GM23248 (cell line): ENCODE data around the gene WIZ. TPM values are rescaled to one million over a fixed set of nuclear protein-coding genes. Genes with fewer than 3 reads are reported as not detected.

ENCODE experiments used
- DNase-seq: peaks from one replicate; pipeline ENCODE4 v3.0.0-alpha.2; 2015
- H2AFZ ChIP-seq: fragments of 200-600 bp; sonication (generic); 2 replicates; pipeline ENCODE4 v1.6.1; 2016; ENCODE audit warnings: antibody characterized with exemption
- H3F3A ChIP-seq: fragments of 200-600 bp; sonication (generic); 2 replicates; pipeline ENCODE4 v1.6.1; 2016; ENCODE audit warnings: mild to moderate bottlenecking, antibody characterized with exemption, mixed run types; ENCODE audit not compliant: insufficient read depth
- H3K27ac ChIP-seq: fragments of 200-600 bp; sonication (generic); 2 replicates; pipeline ENCODE4 v1.5.1; 2016; ENCODE audit warnings: mild to moderate bottlenecking
- H3K27me3 ChIP-seq: fragments of 200-600 bp; sonication (generic); replicated peaks from 2 replicates; pipeline ENCODE4 v1.6.1; 2016; ENCODE audit warnings: mild to moderate bottlenecking; ENCODE audit not compliant: insufficient read depth
- H3K36me3 ChIP-seq: fragments of 200-600 bp; sonication (generic); 2 replicates; pipeline ENCODE4 v1.6.1; 2016; ENCODE audit warnings: low read depth, mild to moderate bottlenecking
- H3K4me1 ChIP-seq: fragments of 200-600 bp; sonication (generic); 2 replicates; pipeline ENCODE4 v1.6.1; 2016; ENCODE audit warnings: mild to moderate bottlenecking; ENCODE audit not compliant: insufficient read depth
- H3K4me2 ChIP-seq: fragments of 200-600 bp; sonication (generic); one replicate; pipeline ENCODE4 v1.6.1; 2016; ENCODE audit warnings: mild to moderate bottlenecking; ENCODE audit not compliant: unreplicated experiment
- H3K4me3 ChIP-seq: fragments of 200-600 bp; sonication (generic); 2 replicates; pipeline ENCODE4 v1.5.1; 2016; ENCODE audit warnings: mild to moderate bottlenecking
- H3K79me2 ChIP-seq: fragments of 200-600 bp; sonication (generic); 2 replicates; pipeline ENCODE4 v1.6.1; 2016; ENCODE audit warnings: mild to moderate bottlenecking; ENCODE audit not compliant: insufficient read depth
- H3K9ac ChIP-seq: fragments of 200-600 bp; sonication (generic); 2 replicates; pipeline ENCODE4 v1.6.1; 2016; ENCODE audit warnings: mild to moderate bottlenecking
- H3K9me2 ChIP-seq: fragments of 200-600 bp; sonication (generic); 2 replicates; pipeline ENCODE4 v1.6.1; 2016; ENCODE audit warnings: mixed run types, mild to moderate bottlenecking, moderate library complexity; ENCODE audit not compliant: insufficient read depth
- H3K9me3 ChIP-seq: fragments of 200-600 bp; sonication (generic); one replicate; pipeline ENCODE4 v1.6.1; 2017; ENCODE audit warnings: low read depth
- H4K20me1 ChIP-seq: fragments of 200-600 bp; sonication (generic); 2 replicates; pipeline ENCODE4 v1.6.0; 2016; ENCODE audit not compliant: insufficient read depth
- EZH2 ChIP-seq: fragments of 200-600 bp; sonication (generic); IDR thresholded peaks from 2 replicates; pipeline ENCODE4 v1.6.1; 2018; ENCODE audit warnings: antibody characterized with exemption, mild to moderate bottlenecking; ENCODE audit not compliant: insufficient read depth, poor library complexity, severe bottlenecking
- EZH2phosphoT487 ChIP-seq: fragments of 200-600 bp; sonication (generic); IDR thresholded peaks from 2 replicates; pipeline ENCODE4 v1.6.1; 2018; ENCODE audit warnings: antibody characterized with exemption, moderate library complexity, mild to moderate bottlenecking, low read depth; ENCODE audit not compliant: insufficient read depth
- WGBS, 2 experiments: methylation state at CpG; one replicate each; pipeline ENCODE4 v1.1.6; 2015 to 2017; ENCODE audit warnings: low lambda C conversion rate in 2 of 2, low coverage in 1 of 2; ENCODE audit errors: missing lambda C conversion rate in 2 of 2; 5-methylcytosine and 5-hydroxymethylcytosine counted together
- in situ Hi-C: fragments of 300-500 bp; cut with MboI; formaldehyde crosslinking; loops from 2 replicates; pipeline ENCODE4 v1.15.0; 2020
- polyA plus RNA-seq: library from polyadenylated mRNA; unstranded; fragments of >200 nt; fragmentation: Nextera tagmentation; extraction: Ambion mirVana; gene quantifications from 2 replicates; pipeline ENCODE4 v1.2.1, GENCODE V29; 2016
- total RNA-seq: library from RNA; depleted of rRNA; stranded (reverse); fragments of >200 nt; shearing (Covaris generic); gene quantifications from 2 replicates; pipeline ENCODE4 v1.2.3, GENCODE V29; 2014

WIZ gene
- total and polyA plus RNA-seq, 2 experiments from 2014 or later: 6.1 to 22.0 TPM

DNA sequence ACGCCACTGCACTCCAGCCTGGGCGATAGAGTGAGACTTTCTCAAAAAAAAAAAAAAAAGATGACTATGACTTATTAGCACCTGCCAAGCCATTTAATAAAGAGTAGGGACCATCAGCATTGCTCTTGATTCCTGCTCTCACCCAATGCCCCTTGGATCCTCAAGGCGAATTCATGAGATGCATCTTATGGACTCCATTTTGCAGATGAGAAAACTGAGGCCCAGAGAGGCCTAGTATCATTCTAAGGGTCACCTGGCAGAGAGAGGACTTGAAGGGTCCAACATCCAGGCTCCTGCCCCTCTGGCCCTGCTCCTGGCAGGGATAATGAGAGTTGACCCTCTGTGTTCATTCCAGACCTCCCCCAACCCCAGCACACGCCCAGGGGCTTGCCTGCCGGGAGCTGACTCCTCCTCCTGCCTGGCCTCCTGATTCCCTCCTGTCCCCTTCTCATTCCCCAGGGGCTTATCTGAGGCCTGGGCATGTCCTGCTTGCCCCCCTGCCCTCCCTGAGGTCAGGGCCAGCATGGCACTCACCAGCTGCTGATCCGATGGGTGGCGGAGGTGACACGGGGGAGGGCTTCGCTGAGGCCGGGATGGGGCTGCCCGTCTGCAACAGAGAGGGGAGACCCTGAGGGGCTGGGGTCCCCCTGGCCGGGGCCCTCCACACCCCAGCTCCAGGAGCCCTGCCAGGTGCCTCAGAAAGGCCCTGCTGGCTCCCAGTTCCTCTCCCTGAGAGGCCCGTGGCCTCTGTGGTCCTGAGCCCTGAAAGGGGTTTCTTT, 7.4 kb downstream of the WIZ start:
- Histone ChIP-seq H3K9ac (no peak overlapping the region), H3K79me2 (no peaks in the 10 kb centered on the region), H3F3A (no peaks in the 10 kb centered on the region), H3K36me3 (no peaks in the 10 kb centered on the region), H4K20me1 (no peaks in the 10 kb centered on the region), H2AFZ (no peak overlapping the region), H3K4me2 (no peak overlapping the region), H3K4me3 (no peak overlapping the region), H3K9me3 (no peaks in the 10 kb centered on the region), H3K27ac (no peak overlapping the region), H3K4me1 (0 out of 2 replicates have a peak, but pooled peaks cover 5% of the 10 kb centered on the region), H3K9me2 (no peaks in the 10 kb centered on the region), H3K27me3 (no peaks in the 10 kb centered on the region)
- WGBS, 2 experiments: 71 to 75% methylated on average over 12 to 13 of the region's 13 CpGs
- DNase-seq: no peak
- in situ Hi-C loops: no loop called here
- TF ChIP-seq EZH2 (no peak), EZH2phosphoT487 (no peak)

- no peaks in the 10 kb centered on the region for H3K9me3 ChIP-seq
- H3K4me3 ChIP-seq: no peak overlapping the region
- TF ChIP-seq EZH2 (no peak), EZH2phosphoT487 (no peak)
- no peak overlapping the region for H3K27ac ChIP-seq
- no peak for DNase-seq
- no peaks in the 10 kb centered on the region for H3K79me2 ChIP-seq
- no peaks in the 10 kb centered on the region for H4K20me1 ChIP-seq
- no peaks in the 10 kb centered on the region for H3K27me3 ChIP-seq
- no peaks in the 10 kb centered on the region for H3F3A ChIP-seq
- 75 to 77% methylated on average over 3 of the region's 3 CpGs for WGBS, 2 experiments
- in situ Hi-C loops: no loop called here
- no peaks in the 10 kb centered on the region for H3K9me2 ChIP-seq
- no peaks in the 10 kb centered on the region for H3K36me3 ChIP-seq
- no peak overlapping the region for H3K4me2 ChIP-seq
- H3K9ac ChIP-seq: no peak overlapping the region
- H3K4me1 ChIP-seq: 0 out of 2 replicates have a peak, but pooled peaks cover 7% of the 10 kb centered on the region
- H2AFZ ChIP-seq: no peak overlapping the region
Measured at GRCh38 chr19:15441317-15441716, 8.4 kb downstream of the WIZ start.

- in situ Hi-C loops: no loop called here
- 82 to 84% methylated on average over 35 to 36 of the region's 38 CpGs for WGBS, 2 experiments
- no peak overlapping the region for H3K4me2 ChIP-seq
- no peak overlapping the region for H3K4me3 ChIP-seq
- H2AFZ ChIP-seq: no peak overlapping the region
- no peaks in the 10 kb centered on the region for H3K27me3 ChIP-seq
- H3K4me1 ChIP-seq: 0 out of 2 replicates have a peak, but pooled peaks cover 7% of the 10 kb centered on the region
- no peaks in the 10 kb centered on the region for H3F3A ChIP-seq
- H3K9me3 ChIP-seq: no peaks in the 10 kb centered on the region
- H3K36me3 ChIP-seq: no peaks in the 10 kb centered on the region
- H3K9me2 ChIP-seq: no peaks in the 10 kb centered on the region
- DNase-seq: no peak
- no peak overlapping the region for H3K9ac ChIP-seq
- H3K79me2 ChIP-seq: no peaks in the 10 kb centered on the region
- TF ChIP-seq EZH2 (no peak), EZH2phosphoT487 (no peak)
- H4K20me1 ChIP-seq: no peaks in the 10 kb centered on the region
- H3K27ac ChIP-seq: no peak overlapping the region
Measured at GRCh38 chr19:15439821-15440641, 9.7 kb downstream of the WIZ start.

DNA sequence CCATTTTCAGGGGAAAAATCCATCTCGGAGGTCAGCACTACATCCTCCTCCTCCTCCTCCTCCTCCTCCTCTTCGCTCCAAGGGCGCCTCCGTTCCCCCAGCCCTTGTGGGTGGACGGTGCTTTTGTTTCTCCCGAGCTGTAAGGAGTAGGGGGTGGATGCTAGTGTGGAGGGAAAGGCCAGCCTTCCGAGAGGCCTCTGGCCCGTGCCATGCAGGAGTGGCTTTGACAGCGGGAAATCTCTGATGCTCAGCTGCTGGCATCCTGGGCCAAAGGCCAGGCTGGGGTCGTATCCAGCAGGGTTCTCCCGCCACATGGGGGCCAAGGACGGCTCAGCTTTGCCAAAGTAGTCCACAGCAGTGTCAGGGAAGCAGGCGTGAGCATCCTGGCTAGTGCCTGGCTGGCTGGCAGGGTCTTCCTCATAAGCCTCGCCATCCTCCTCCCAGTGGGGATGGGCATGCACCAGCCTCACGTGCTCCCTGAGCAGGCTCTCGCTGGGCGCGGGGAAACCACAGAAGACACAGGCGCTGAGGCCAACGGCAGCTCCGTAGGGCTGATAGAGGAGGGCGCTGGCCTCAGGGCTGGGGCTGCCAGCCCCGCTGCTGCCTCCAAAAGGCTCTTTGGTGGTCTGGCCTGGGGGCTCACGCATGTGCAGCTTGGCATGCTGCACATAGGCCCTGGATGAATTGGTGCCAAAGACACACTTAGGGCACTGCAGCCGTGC, 10.5 kb downstream of the WIZ start:
- H3K9me3 ChIP-seq: no peaks in the 10 kb centered on the region
- H3K27me3 ChIP-seq: no peaks in the 10 kb centered on the region
- no peak overlapping the region for H3K27ac ChIP-seq
- no peaks in the 10 kb centered on the region for H4K20me1 ChIP-seq
- no peak overlapping the region for H3K4me2 ChIP-seq
- 0 out of 2 replicates have a peak, but pooled peaks cover 7% of the 10 kb centered on the region for H3K4me1 ChIP-seq
- H3K9me2 ChIP-seq: no peaks in the 10 kb centered on the region
- no peak for DNase-seq
- H2AFZ ChIP-seq: no peak overlapping the region
- no peak overlapping the region for H3K4me3 ChIP-seq
- no peaks in the 10 kb centered on the region for H3F3A ChIP-seq
- 67 to 70% methylated on average over 24 to 25 of the region's 25 CpGs for WGBS, 2 experiments
- H3K79me2 ChIP-seq: no peaks in the 10 kb centered on the region
- TF ChIP-seq EZH2: no peak
- no peak for TF ChIP-seq EZH2phosphoT487
- H3K9ac ChIP-seq: no peak overlapping the region
- in situ Hi-C loops: no loop called here
- no peaks in the 10 kb centered on the region for H3K36me3 ChIP-seq
